ENCODE results near the gene PDPR.
"Not testable (repeated sequence)": the region's sequence is repeated elsewhere in the genome, so short reads cannot be mapped to it uniquely, and the experiment has no call there.

The PDPR gene

DNA sequence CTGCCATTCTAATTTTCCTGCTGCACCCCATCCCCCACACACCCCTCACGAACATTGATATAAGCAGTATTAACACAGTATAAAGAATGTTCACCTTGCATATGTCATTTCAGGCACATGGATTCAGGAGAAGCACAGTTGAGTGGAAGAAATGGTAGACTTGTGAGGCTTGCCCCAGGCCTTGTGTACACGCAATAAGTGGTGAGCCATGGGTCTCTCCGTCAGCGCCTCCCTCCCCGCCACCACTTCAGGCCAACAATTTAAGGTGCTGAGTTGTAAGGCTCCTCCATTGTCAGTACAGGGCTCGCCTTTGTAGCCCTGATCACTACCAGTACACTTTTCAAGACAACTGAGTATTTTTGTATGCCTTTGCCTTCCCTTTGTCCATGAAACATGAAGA lies 47.2 kb downstream of the PDPR start:
- DNase-seq (ENCODE audit: low read depth, low spot score) = no peak
- WGBS (ENCODE audit: insufficient coverage, insufficient read length) = no CpG with 5 or more reads among the region's 6 CpGs
- Histone ChIP-seq H3K36me3 (ENCODE audit: control insufficient read depth, insufficient read depth, low read length) (peaks cover 28% of the 10 kb centered on the region), H3K4me3 (ENCODE audit: low read length) (no peak overlapping the region), H3K27ac (ENCODE audit: low read length) (no peak overlapping the region), H3K9me3 (ENCODE audit: control insufficient read depth, insufficient read depth, low read length) (no peaks in the 10 kb centered on the region), H3K4me1 (ENCODE audit: control insufficient read depth, insufficient read depth, low read length) (no peaks in the 10 kb centered on the region), H3K27me3 (ENCODE audit: control insufficient read depth, insufficient read depth, low read length) (no peaks in the 10 kb centered on the region; the same call in 1 of the 2 replicates)

DNA sequence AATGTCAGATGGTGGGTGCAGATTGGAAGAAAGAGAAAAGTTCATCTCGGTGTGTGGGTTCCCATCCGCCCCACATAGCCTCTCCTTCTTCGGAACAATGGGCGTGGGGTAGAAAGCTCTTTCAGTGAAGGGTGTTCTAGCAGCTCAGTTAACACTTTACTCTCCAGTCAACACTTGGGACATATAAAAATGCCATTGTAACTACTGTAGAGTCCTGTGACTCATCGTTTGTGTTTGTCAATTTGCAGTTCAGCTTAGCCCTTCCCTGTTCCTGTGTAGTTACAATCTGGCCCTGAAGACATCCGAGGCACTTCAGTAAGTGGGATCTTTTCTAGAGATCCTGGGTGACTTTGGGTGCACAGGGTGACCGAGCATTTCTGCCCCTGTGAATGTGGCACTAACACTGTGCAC lies 47.9 kb downstream of the PDPR start:
- DNase-seq (ENCODE audit: low read depth, low spot score) = no peak
- H3K9me3 ChIP-seq (ENCODE audit: control insufficient read depth, insufficient read depth, low read length) = no peaks in the 10 kb centered on the region
- no CpG with 5 or more reads among the region's 7 CpGs for WGBS (ENCODE audit: insufficient coverage, insufficient read length)
- H3K4me3 ChIP-seq (ENCODE audit: low read length) = no peak overlapping the region
- no peak overlapping the region for H3K27ac ChIP-seq (ENCODE audit: low read length)
- no peaks in the 10 kb centered on the region for H3K4me1 ChIP-seq (ENCODE audit: control insufficient read depth, insufficient read depth, low read length)
- peaks cover 21% of the 10 kb centered on the region for H3K36me3 ChIP-seq (ENCODE audit: control insufficient read depth, insufficient read depth, low read length)
- H3K27me3 ChIP-seq (ENCODE audit: control insufficient read depth, insufficient read depth, low read length) = no peaks in the 10 kb centered on the region; the same call in 1 of the 2 replicates

DNA sequence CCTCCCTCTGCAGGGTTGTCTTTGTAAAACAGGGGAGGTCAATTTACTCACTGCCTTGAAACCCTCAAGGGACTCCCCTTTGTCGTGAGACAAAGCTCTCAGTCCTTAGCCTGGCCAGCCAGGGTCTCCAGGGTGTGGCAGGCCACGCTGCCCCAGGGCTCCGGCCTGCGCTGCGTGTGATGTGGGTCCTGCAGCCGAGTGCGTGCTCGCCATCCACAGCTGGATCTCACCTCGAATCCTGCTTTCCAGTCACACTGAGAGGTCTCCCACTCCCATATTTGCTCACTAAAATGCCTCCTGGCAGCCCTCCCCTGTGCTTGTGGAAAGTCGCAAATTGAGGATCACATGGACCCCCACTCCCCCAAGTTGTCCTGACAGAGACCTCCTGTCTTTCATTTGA lies 49.5 kb downstream of the PDPR start:
- DNase-seq (ENCODE audit: low read depth, low spot score) = no peak
- Histone ChIP-seq H3K4me1 (ENCODE audit: control insufficient read depth, insufficient read depth, low read length) (no peaks in the 10 kb centered on the region), H3K27me3 (ENCODE audit: control insufficient read depth, insufficient read depth, low read length) (no peaks in the 10 kb centered on the region; the same call in 1 of the 2 replicates), H3K9me3 (ENCODE audit: control insufficient read depth, insufficient read depth, low read length) (no peaks in the 10 kb centered on the region), H3K36me3 (ENCODE audit: control insufficient read depth, insufficient read depth, low read length) (peaks cover 10% of the 10 kb centered on the region), H3K4me3 (ENCODE audit: low read length) (no peak overlapping the region), H3K27ac (ENCODE audit: low read length) (no peak overlapping the region)
- no CpG with 5 or more reads among the region's 10 CpGs for WGBS (ENCODE audit: insufficient coverage, insufficient read length)

DNA sequence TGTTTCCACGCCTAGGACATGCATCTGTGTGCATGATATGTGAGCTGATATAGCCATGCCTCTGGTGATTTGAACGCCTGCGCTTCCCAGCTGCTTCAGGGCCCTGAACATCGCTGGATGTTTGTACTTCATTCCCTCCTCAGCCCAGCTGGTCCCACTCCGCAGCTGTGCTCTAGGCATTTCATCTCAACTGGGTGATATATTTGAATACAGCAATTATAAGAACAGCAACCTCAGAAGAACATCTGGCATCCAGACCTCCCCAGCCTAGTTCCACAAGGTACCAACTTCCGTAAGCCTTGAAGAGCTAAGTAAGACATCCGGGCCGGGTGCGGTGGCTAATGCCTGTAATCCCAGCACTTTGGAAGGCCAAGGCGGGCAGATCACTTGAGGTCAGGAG lies 52.6 kb downstream of the PDPR start:
- H3K4me3 ChIP-seq (ENCODE audit: low read length); H3K27me3 ChIP-seq (ENCODE audit: control insufficient read depth, insufficient read depth, low read length); DNase-seq (ENCODE audit: low read depth, low spot score); H3K27ac ChIP-seq (ENCODE audit: low read length); H3K4me1 ChIP-seq (ENCODE audit: control insufficient read depth, insufficient read depth, low read length); H3K36me3 ChIP-seq (ENCODE audit: control insufficient read depth, insufficient read depth, low read length); H3K9me3 ChIP-seq (ENCODE audit: control insufficient read depth, insufficient read depth, low read length): not testable (repeated sequence)
- no CpG with 5 or more reads among the region's 10 CpGs for WGBS (ENCODE audit: insufficient coverage, insufficient read length)

DNA sequence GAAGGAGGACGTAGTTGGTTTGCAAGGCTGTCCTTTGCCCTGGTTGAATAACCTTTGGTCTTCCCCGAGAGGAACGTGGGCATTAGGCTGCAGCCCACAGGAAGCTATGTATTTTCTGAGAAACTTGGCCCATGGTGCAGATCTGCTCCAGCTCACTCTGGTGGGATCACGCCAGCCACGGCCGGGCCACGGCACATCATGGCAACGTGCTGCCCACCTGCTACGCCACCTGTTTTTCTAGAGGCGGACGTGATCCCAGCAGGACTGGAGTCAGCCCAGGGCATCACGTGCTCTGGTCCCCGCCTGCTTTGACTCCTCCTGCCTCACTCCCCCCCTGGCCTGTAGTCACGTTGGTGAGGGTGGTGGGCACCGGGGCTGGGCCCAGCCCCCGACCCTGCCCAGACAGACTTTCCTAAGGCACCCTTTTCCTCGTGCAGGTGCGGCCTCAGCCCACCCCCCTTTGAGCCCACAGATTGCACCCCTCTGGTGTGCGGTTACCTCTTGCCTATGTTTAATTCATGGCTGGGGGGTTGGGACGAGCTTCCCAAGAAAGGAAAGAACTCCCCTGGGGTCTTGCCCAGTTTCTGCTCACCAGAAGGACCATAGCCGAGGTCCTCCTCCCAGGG lies 59.2 kb downstream of the PDPR start, which contains the start of gene CLEC18C:
Gene CLEC18C (plus strand): TSS at position 576 of the 626 bp plus-strand sequence. CDS start 492 bp downstream, outside the sequence.
- not testable (repeated sequence) for DNase-seq (ENCODE audit: low read depth, low spot score); H3K27me3 ChIP-seq (ENCODE audit: control insufficient read depth, insufficient read depth, low read length); H3K9me3 ChIP-seq (ENCODE audit: control insufficient read depth, insufficient read depth, low read length); H3K4me3 ChIP-seq (ENCODE audit: low read length); H3K36me3 ChIP-seq (ENCODE audit: control insufficient read depth, insufficient read depth, low read length); H3K27ac ChIP-seq (ENCODE audit: low read length); H3K4me1 ChIP-seq (ENCODE audit: control insufficient read depth, insufficient read depth, low read length)
- no CpG with 5 or more reads among the region's 21 CpGs for WGBS (ENCODE audit: insufficient coverage, insufficient read length)

DNA sequence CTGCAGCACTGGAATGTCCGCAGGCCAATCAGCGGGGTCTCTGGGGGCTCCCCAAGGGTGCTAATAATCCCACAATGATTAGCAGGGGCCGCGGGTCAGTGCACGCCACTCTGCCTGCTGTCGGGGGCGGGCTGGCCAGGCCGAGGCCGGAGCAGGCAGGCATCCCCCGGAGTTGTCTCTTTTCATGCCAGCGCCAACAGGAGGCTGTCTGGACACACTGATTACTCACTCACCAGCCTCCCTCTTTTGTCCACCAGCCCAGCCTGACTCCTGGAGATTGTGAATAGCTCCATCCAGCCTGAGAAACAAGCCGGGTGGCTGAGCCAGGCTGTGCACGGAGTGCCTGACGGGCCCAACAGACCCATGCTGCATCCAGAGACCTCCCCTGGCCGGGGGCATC lies 59.8 kb downstream of the PDPR start:
- DNase-seq (ENCODE audit: low read depth, low spot score); H3K9me3 ChIP-seq (ENCODE audit: control insufficient read depth, insufficient read depth, low read length); H3K4me1 ChIP-seq (ENCODE audit: control insufficient read depth, insufficient read depth, low read length); H3K27ac ChIP-seq (ENCODE audit: low read length); H3K36me3 ChIP-seq (ENCODE audit: control insufficient read depth, insufficient read depth, low read length); H3K4me3 ChIP-seq (ENCODE audit: low read length); H3K27me3 ChIP-seq (ENCODE audit: control insufficient read depth, insufficient read depth, low read length): not testable (repeated sequence)
- no CpG with 5 or more reads among the region's 15 CpGs for WGBS (ENCODE audit: insufficient coverage, insufficient read length)

DNA sequence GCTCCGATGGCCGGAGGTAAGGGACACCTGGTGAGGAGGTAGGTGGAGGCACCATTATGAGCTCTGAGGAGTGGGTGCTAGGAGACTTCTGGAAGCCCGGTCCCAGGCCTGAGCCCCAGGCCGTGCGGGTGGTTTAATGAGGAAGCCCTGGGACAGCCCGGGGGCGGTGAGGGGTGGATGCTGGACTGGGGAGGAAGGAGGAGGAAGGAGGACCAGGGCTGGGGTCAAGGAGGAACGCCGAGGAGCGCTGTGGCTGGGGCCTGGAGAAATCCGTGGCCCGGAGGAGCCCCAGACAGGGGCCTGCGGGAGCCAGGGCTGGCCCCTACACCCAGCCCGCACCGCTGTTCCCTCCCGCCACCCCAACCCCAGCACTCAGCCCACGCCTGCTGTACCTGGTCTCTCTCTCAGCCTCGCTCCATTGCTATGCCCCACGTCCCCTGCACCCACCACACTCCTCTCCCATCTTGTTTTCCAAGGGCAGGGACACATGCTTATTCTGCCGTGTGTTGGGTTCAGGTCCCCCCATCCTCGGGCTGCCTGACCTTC lies 60.3 kb downstream of the PDPR start:
- no CpG with 5 or more reads among the region's 21 CpGs for WGBS (ENCODE audit: insufficient coverage, insufficient read length)
- not testable (repeated sequence) for H3K9me3 ChIP-seq (ENCODE audit: control insufficient read depth, insufficient read depth, low read length); H3K36me3 ChIP-seq (ENCODE audit: control insufficient read depth, insufficient read depth, low read length)

DNA sequence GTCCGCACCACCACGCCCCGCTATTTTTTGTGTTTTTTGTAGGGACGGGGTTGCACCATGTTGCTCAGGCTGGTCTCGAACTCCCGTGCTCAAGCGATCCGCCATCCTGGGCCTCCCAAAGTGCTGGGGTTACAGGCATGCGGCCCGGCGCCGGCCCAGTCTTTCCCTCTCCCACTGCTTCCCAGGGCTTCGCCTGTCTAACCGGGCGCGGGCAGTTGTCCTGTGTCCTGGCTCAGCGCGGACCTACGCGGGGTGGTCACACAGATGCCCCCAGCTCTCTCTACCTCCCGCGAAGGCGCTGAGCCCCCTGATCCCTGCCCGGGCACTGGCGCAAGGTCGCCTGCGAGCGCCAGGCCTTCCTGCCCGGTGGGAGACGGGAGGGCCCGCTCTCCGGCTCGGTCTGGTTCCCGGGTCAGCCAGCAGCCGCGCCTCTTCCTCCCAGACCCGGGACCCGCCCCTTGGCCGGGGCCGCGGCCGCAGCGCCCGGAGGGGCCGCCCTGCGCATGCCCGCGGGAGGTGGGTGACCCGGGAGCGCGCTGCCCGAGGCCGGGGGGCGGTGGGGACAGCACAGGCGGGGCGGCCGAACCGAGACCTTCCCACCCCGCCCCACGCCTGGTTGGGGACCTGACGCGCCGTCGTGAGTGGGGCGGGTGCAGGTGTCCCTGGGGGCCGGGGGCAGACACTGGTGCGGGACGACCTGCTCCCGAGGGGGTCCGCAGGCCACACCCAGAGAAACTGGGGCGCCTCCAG lies 73.9 kb downstream of the PDPR start:
- no CpG with 5 or more reads among the region's 71 CpGs for WGBS (ENCODE audit: insufficient coverage, insufficient read length)
- not testable (repeated sequence) for H3K9me3 ChIP-seq (ENCODE audit: control insufficient read depth, insufficient read depth, low read length); H3K4me3 ChIP-seq (ENCODE audit: low read length); DNase-seq (ENCODE audit: low read depth, low spot score); H3K36me3 ChIP-seq (ENCODE audit: control insufficient read depth, insufficient read depth, low read length); H3K27ac ChIP-seq (ENCODE audit: low read length); H3K27me3 ChIP-seq (ENCODE audit: control insufficient read depth, insufficient read depth, low read length); H3K4me1 ChIP-seq (ENCODE audit: control insufficient read depth, insufficient read depth, low read length)

More for the DNA sequence above, 60.3 kb downstream of the PDPR start:
- H3K4me1 ChIP-seq (ENCODE audit: control insufficient read depth, insufficient read depth, low read length); DNase-seq (ENCODE audit: low read depth, low spot score); H3K27me3 ChIP-seq (ENCODE audit: control insufficient read depth, insufficient read depth, low read length); H3K27ac ChIP-seq (ENCODE audit: low read length); H3K4me3 ChIP-seq (ENCODE audit: low read length): not testable (repeated sequence)

DNA sequence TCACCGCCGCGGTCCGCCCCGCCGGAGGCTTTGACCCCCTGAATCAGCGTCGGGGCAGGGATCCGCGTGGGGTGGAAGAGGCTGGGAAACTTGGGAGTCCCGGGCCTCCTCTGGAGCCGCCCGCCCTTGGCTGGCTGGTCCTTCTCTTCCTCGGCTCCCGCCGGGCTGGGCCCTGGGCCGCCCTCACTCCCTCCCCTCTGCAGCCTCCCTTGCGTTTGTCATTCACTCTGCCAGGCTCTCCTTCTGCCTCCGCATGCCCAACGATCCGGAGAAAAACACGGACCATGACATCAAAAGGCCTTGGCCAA lies 74.4 kb downstream of the PDPR start:
- not testable (repeated sequence) for H3K4me3 ChIP-seq (ENCODE audit: low read length); H3K27ac ChIP-seq (ENCODE audit: low read length); H3K9me3 ChIP-seq (ENCODE audit: control insufficient read depth, insufficient read depth, low read length); H3K36me3 ChIP-seq (ENCODE audit: control insufficient read depth, insufficient read depth, low read length); DNase-seq (ENCODE audit: low read depth, low spot score); H3K4me1 ChIP-seq (ENCODE audit: control insufficient read depth, insufficient read depth, low read length); H3K27me3 ChIP-seq (ENCODE audit: control insufficient read depth, insufficient read depth, low read length)
- WGBS (ENCODE audit: insufficient coverage, insufficient read length) = no CpG with 5 or more reads among the region's 22 CpGs

DNA sequence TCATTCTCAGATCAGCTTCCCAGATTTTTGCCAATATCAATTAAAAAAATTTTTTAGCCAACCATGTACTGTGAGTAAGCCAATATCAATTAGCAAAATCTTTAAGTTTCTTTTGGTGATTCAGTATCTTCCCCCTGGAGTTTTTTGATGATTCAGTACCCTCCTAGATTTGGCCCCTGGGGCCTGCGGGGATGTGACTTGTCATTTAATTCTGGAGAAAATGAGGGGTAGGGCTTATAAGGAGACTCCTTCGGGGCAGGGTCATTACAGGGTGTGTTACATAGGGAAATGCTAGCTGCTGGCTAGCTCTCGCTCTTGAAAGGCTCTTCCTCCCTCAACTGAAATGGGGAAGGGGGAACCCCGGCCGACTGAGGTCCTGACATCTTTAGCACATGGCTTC lies 76.4 kb downstream of the PDPR start:
- DNase-seq (ENCODE audit: low read depth, low spot score); H3K36me3 ChIP-seq (ENCODE audit: control insufficient read depth, insufficient read depth, low read length); H3K27me3 ChIP-seq (ENCODE audit: control insufficient read depth, insufficient read depth, low read length); H3K9me3 ChIP-seq (ENCODE audit: control insufficient read depth, insufficient read depth, low read length); H3K4me1 ChIP-seq (ENCODE audit: control insufficient read depth, insufficient read depth, low read length); H3K27ac ChIP-seq (ENCODE audit: low read length); H3K4me3 ChIP-seq (ENCODE audit: low read length): not testable (repeated sequence)
- WGBS (ENCODE audit: insufficient coverage, insufficient read length) = no CpG with 5 or more reads among the region's 5 CpGs

Data from iPS DF 6.9 (cell line).